ENCODE measurements around the gene C2orf42. TPM values are rescaled to one million over a fixed set of nuclear protein-coding genes. Genes with fewer than 3 reads are reported as not detected.
"Not testable (repeated sequence)": the region's sequence is repeated elsewhere in the genome, so short reads cannot be mapped to it uniquely, and the experiment has no call there.

Gene C2orf42
- total RNA-seq, 1 experiment from 2014 or later = 28.5 TPM

GRCh38 chr2:70141212-70141901 is 49.5 kb downstream of the C2orf42 start:
- CTCF ChIA-PET = interaction anchor here (0.5 to 1.0 kb wide), 3 partner anchors 72 to 383 kb away, joined by 3 read pairs; no protein-coding TSS in a partner anchor
- H3K4me3 Mint-ChIP-seq (ENCODE audit: unreplicated experiment) = peak overlapping the region; percentile 76
- BruUV-seq (replicated peaks) = TSS peak; percentile 84
- H3K27ac Mint-ChIP-seq (ENCODE audit: low read depth, unreplicated experiment) = peak overlapping the region; percentile 89
- H3K36me3 Mint-ChIP-seq (ENCODE audit: insufficient read depth, unreplicated experiment) = no peaks in the 10 kb centered on the region
- H3K4me1 Mint-ChIP-seq (ENCODE audit: insufficient read depth, unreplicated experiment) = peaks cover 33% of the 10 kb centered on the region
- POLR2A ChIA-PET = interaction anchor here (0.5 to 16.1 kb wide), 12 partner anchors 8 to 227 kb away, joined by 3 to 328 read pairs (median 16); partner anchors contain the start of genes MXD1, PCBP1, SNRPG and TIA1
- no peak for TF ChIP-seq CTCF (IDR thresholded peaks at IDR 0.05; ENCODE audit: unreplicated experiment)
- peak; percentile 33 for DNase-seq (ENCODE audit: unreplicated experiment)
- H3K27me3 Mint-ChIP-seq (ENCODE audit: insufficient read depth, unreplicated experiment) = no peaks in the 10 kb centered on the region
- intact Hi-C loops (cut with micrococcal nuclease) = loop anchor here (5.0 kb wide), 4 partner anchors 69 to 419 kb away; partner anchors contain the start of genes ANXA4 and SNRPG
- peaks cover 6% of the 10 kb centered on the region for H3K9me3 Mint-ChIP-seq (ENCODE audit: unreplicated experiment)

- H3K27me3 Mint-ChIP-seq (ENCODE audit: insufficient read depth, unreplicated experiment) = no peaks in the 10 kb centered on the region
- peak; percentile 29 for TF ChIP-seq CTCF (IDR thresholded peaks at IDR 0.05; ENCODE audit: unreplicated experiment)
- peak overlapping the region; percentile 89 for H3K27ac Mint-ChIP-seq (ENCODE audit: low read depth, unreplicated experiment)
- CTCF ChIA-PET = interaction anchor here (0.8 kb wide), 1 partner anchor 71 kb away, joined by 3 read pairs; no protein-coding TSS in a partner anchor
- POLR2A ChIA-PET = interaction anchor here (0.5 to 16.1 kb wide), 6 partner anchors 8 to 227 kb away, joined by 3 to 328 read pairs (median 37); partner anchors contain the start of genes MXD1, PCBP1 and TIA1
- H3K4me1 Mint-ChIP-seq (ENCODE audit: insufficient read depth, unreplicated experiment) = peaks cover 33% of the 10 kb centered on the region
- no TSS peak for BruUV-seq (replicated peaks)
- H3K36me3 Mint-ChIP-seq (ENCODE audit: insufficient read depth, unreplicated experiment) = no peaks in the 10 kb centered on the region
- peak overlapping the region; percentile 76 for H3K4me3 Mint-ChIP-seq (ENCODE audit: unreplicated experiment)
- H3K9me3 Mint-ChIP-seq (ENCODE audit: unreplicated experiment) = peaks cover 6% of the 10 kb centered on the region
- DNase-seq (ENCODE audit: unreplicated experiment) = no peak
- intact Hi-C loops (cut with micrococcal nuclease) = loop anchor here (5.0 kb wide), 4 partner anchors 68 to 418 kb away; partner anchors contain the start of genes ANXA4 and SNRPG
These were observed 50.0 kb downstream of the C2orf42 start for GRCh38 chr2:70140791-70141211.

DNA sequence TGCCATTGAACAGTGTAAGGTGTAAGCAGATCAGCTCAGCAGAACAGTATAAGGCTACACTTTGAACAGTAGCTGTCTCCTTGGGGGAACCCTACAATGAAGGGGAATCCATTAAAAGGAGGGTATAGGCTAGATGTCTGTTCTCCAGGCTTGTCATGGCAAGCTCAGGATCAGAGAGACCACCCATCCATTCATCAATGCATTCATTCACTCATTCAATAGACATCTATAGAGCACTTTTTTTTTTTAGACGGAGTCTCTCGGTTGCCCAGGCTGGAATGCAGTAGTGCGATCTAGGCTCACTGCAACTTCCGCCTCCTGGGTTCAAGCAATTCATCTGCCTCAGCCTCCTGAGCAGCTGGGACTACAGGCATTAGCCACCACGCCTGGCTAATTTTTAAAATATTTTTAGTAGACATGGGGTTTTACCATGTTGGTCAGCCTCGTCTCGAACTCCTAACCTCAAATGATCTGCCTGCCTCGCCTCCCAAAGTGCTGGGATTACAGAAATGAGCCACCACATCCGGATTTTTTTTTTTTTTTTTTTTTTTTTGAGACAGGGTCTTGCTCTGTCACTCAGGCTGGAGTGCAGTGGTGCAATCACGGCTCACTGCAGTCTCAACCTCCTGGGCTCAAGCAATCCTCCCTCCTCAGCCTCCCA is 56.4 kb downstream of the C2orf42 start:
- ChIA-PET POLR2A (interaction anchor here (1.4 to 16.1 kb wide), 5 partner anchors 8 to 219 kb away, joined by 3 to 328 read pairs (median 29); partner anchors contain the start of genes MXD1 and PCBP1), CTCF (interaction anchor here (0.5 to 1.0 kb wide), 5 partner anchors 14 to 396 kb away, joined by 3 to 4 read pairs (median 3); no protein-coding TSS in a partner anchor)
- H3K27ac Mint-ChIP-seq (ENCODE audit: low read depth, unreplicated experiment) = peak overlapping the region; percentile 90
- H3K9me3 Mint-ChIP-seq (ENCODE audit: unreplicated experiment); BruUV-seq (replicated peaks); H3K4me3 Mint-ChIP-seq (ENCODE audit: unreplicated experiment); H3K27me3 Mint-ChIP-seq (ENCODE audit: insufficient read depth, unreplicated experiment); intact Hi-C loops (cut with micrococcal nuclease); H3K36me3 Mint-ChIP-seq (ENCODE audit: insufficient read depth, unreplicated experiment); DNase-seq (ENCODE audit: unreplicated experiment): not testable (repeated sequence)
- peaks cover 41% of the 10 kb centered on the region for H3K4me1 Mint-ChIP-seq (ENCODE audit: insufficient read depth, unreplicated experiment)

DNA sequence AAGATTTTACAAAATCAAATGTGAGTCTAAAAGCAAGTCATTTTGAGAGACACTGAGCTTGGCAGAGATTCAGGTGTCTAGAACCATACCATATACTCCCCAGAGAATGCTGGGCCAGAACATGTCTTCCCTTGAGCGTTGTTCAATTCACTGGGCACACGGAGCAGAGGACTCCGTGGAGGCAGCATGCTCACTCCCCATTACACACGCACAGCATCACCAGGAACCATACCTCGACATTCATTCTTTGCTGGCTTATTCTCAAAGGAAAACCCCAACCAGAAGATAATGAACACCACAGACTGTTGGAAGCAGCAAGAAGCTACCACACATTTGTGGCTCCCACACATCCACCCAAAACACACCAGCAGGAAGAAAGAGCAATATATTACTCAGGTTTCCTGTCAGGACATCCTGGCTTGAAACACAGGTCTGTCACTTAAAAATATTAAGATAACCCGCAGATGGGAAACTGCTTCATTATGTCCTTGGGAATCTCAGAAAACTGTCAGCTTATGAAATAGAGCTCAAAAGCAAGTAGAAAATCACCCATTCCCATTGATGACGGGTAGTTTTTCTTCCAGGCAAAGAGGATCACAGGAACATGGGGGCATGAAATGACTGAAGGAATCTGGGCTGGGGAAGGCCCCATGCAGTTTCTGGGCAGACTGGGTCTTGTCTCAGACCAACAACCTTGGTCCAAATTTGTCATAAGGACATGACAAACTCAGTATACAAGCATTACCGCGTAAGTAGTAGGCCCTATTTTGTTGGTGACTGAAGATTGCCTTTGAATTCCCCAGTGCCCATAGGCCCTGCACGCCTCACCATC is 57.1 kb downstream of the C2orf42 start:
- Mint-ChIP-seq H3K4me1 (ENCODE audit: insufficient read depth, unreplicated experiment) (peaks cover 41% of the 10 kb centered on the region), H3K27ac (ENCODE audit: low read depth, unreplicated experiment) (peak overlapping the region; percentile 90), H3K27me3 (ENCODE audit: insufficient read depth, unreplicated experiment) (no peaks in the 10 kb centered on the region), H3K9me3 (ENCODE audit: unreplicated experiment) (peaks cover 6% of the 10 kb centered on the region), H3K4me3 (ENCODE audit: unreplicated experiment) (no peak overlapping the region), H3K36me3 (ENCODE audit: insufficient read depth, unreplicated experiment) (peaks cover 6% of the 10 kb centered on the region)
- intact Hi-C loops (cut with micrococcal nuclease) = no loop called here
- no peak for TF ChIP-seq CTCF (IDR thresholded peaks at IDR 0.05; ENCODE audit: unreplicated experiment)
- ChIA-PET POLR2A (interaction anchor here (1.0 to 16.1 kb wide), 12 partner anchors 8 to 218 kb away, joined by 3 to 328 read pairs (median 8); partner anchors contain the start of genes C2orf42, MXD1, PCBP1 and PCYOX1), CTCF (interaction anchor here (0.6 to 1.3 kb wide), 5 partner anchors 15 to 397 kb away, joined by 3 to 8 read pairs (median 4); partner anchors contain the start of gene MXD1)
- DNase-seq (ENCODE audit: unreplicated experiment) = no peak
- no TSS peak for BruUV-seq (replicated peaks)
